HepG2 (cell line): ENCODE data around the gene TRIM15. TPM values are rescaled to one million over a fixed set of nuclear protein-coding genes. Genes with fewer than 3 reads are reported as not detected.

Experiments
- ATAC-seq: fragments of 200-7000 bp; cut with Tn5 transposase; 3 replicates; pipeline ENCODE4 v1.9.1; 2020; ENCODE audit warnings: mild to moderate bottlenecking, moderate library complexity
- BruUV-seq: library from RNA; stranded (reverse); fragments of 400-500 nt; replicated peaks from 2 replicates; lab custom pipeline; 2021; lab: Mats Ljungman, UMichigan
- CTCF ChIA-PET: fragments of 300-600 bp; formaldehyde crosslinking; extraction: SDS; loops from one replicate; lab custom pipeline; 2021; ENCODE audit warnings: low total read pairs, inconsistent platforms, low intra/inter-chr PET ratio; lab: Yijun Ruan, JAX
- POLR2A ChIA-PET: fragments of 350-600 bp; sonication (Branson Sonifier 250); formaldehyde crosslinking; loops from one replicate; lab custom pipeline; 2020; ENCODE audit warnings: antibody characterized with exemption, inconsistent platforms; lab: Yijun Ruan, JAX
- DNase-seq: peaks from one replicate; pipeline ENCODE4 v3.0.0-alpha.2; 2015; ENCODE audit warnings: low spot score
- FAIRE-seq: peaks from 3 replicates; lab custom pipeline; 2011; peaks lifted over from hg19 to GRCh38; lab: Jason Lieb, UNC
- H2AFZ ChIP-seq: one replicate; pipeline ENCODE4 v1.6.1; 2011; ENCODE audit warnings: low read length, inconsistent platforms
- H3K27ac ChIP-seq: fragments of 300-600 bp; 3 replicates; pipeline ENCODE4 v1.8.0; 2011; ENCODE audit warnings: mixed run types, mild to moderate bottlenecking, mixed read lengths, low read length, inconsistent platforms; ENCODE audit not compliant: insufficient read depth; ENCODE audit errors: extremely low read length
- H3K27me3 ChIP-seq, 2 experiments: fragments of 200-600 bp in 1 of 2; 2 replicates in 1 of 2; 3 replicates in 1 of 2; pipeline versions ENCODE4 v1.6.0 to v1.8.0; 2011; ENCODE audit warnings: low read length in 2 of 2, mild to moderate bottlenecking in 2 of 2, moderate library complexity in 2 of 2, inconsistent platforms in 1 of 2; ENCODE audit not compliant: insufficient read depth in 2 of 2, control insufficient read depth in 1 of 2
- H3K36me3 ChIP-seq, 2 experiments: fragments of 200-600 bp in 1 of 2; replicated peaks in 1 of 2; 2 replicates in 1 of 2; 3 replicates in 1 of 2; pipeline versions ENCODE4 v1.5.1 to v1.8.0; 2011; ENCODE audit warnings: low read length in 2 of 2, inconsistent platforms in 1 of 2; ENCODE audit not compliant: insufficient read depth in 2 of 2, control insufficient read depth in 1 of 2
- H3K4me1 ChIP-seq: 2 replicates; pipeline ENCODE4 v1.5.1; 2012; ENCODE audit warnings: low read length, inconsistent platforms; ENCODE audit not compliant: insufficient read depth
- H3K4me2 ChIP-seq: 2 replicates; pipeline ENCODE4 v1.6.0; 2011; ENCODE audit warnings: low read depth, low read length, inconsistent platforms
- H3K4me3 ChIP-seq, 3 experiments: fragments of 200-600 bp in 1 of 3; sonication (generic), shearing (Covaris generic) in 1 of 3; replicated peaks in 1 of 3; 2 replicates each; pipeline ENCODE4 v1.5.1; 2011 to 2016; ENCODE audit warnings: low read length in 3 of 3, inconsistent platforms in 2 of 3, low read depth in 2 of 3, mild to moderate bottlenecking in 2 of 3, control low read depth in 1 of 3, mixed read lengths in 1 of 3; ENCODE audit not compliant: insufficient read depth in 1 of 3
- H3K79me2 ChIP-seq: one replicate; pipeline ENCODE4 v1.6.1; 2011; ENCODE audit warnings: low read length, inconsistent platforms; ENCODE audit not compliant: insufficient read depth
- H3K9ac ChIP-seq: 2 replicates; pipeline ENCODE4 v1.6.0; 2011; ENCODE audit warnings: mild to moderate bottlenecking, low read depth, low read length, inconsistent platforms; ENCODE audit not compliant: insufficient read depth
- H3K9me3 ChIP-seq: 2 replicates; pipeline ENCODE4 v1.5.1; 2012; ENCODE audit warnings: mild to moderate bottlenecking, low read length
- H4K20me1 ChIP-seq: 2 replicates; pipeline ENCODE4 v1.6.0; 2011; ENCODE audit warnings: inconsistent platforms, mild to moderate bottlenecking, low read length, moderate library complexity; ENCODE audit not compliant: insufficient read depth
- MAFF ChIP-seq: IDR thresholded peaks from 2 replicates; pipeline ENCODE4 v1.6.1; 2011; ENCODE audit warnings: low read depth, low read length, improper control_type of control experiment
- MAFK ChIP-seq, 2 experiments: IDR thresholded peaks in 1 of 2; conservative IDR thresholded peaks in 1 of 2; 2 replicates each; pipeline ENCODE4 v1.6.1; 2011; ENCODE audit warnings: improper control_type of control experiment in 2 of 2, low read length in 2 of 2
- MZF1 ChIP-seq: sonication (generic); formaldehyde crosslinking; IDR thresholded peaks from 2 replicates; pipeline ENCODE4 v1.8.1; 2023; ENCODE audit warnings: mild to moderate bottlenecking, missing genetic modification reagents, borderline replicate concordance
- NPAS2 ChIP-seq: sonication (generic); formaldehyde crosslinking; IDR thresholded peaks from 2 replicates; pipeline ENCODE4 v1.8.0; 2022; ENCODE audit warnings: mild to moderate bottlenecking, missing genetic modification reagents, borderline replicate concordance
- SNAPC2 ChIP-seq: sonication (generic); formaldehyde crosslinking; IDR thresholded peaks from 2 replicates; pipeline ENCODE4 v1.8.1; 2022; ENCODE audit warnings: mild to moderate bottlenecking, missing genetic modification reagents
- ZNF367 ChIP-seq: sonication (generic); formaldehyde crosslinking; IDR thresholded peaks from 2 replicates; pipeline ENCODE4 v1.4.0; 2020; ENCODE audit warnings: missing genetic modification reagents, borderline replicate concordance
- ZNF770 ChIP-seq: sonication (generic); formaldehyde crosslinking; IDR thresholded peaks from 2 replicates; pipeline ENCODE4 v1.5.0; 2020; ENCODE audit warnings: mild to moderate bottlenecking, missing genetic modification reagents
- WGBS: methylation state at CpG from one replicate; pipeline ENCODE4 v1.1.6; 2017; ENCODE audit warnings: low lambda C conversion rate; 5-methylcytosine and 5-hydroxymethylcytosine counted together
- in situ Hi-C: cut with HindIII; loops from 2 replicates; pipeline ENCODE4 v1.10.0; 2017; ENCODE audit warnings: low pct_unique_long_range_greater_than_20kb; ENCODE audit not compliant: extremely low pct_ligation_motif_present
- intact Hi-C: fragments of 100-400 bp; cut with micrococcal nuclease; formaldehyde crosslinking; loops from one replicate; pipeline ENCODE4 v1.10.0; 2022; ENCODE audit not compliant: unreplicated experiment
- polyA plus RNA-seq, 8 experiments: library from polyadenylated mRNA; depleted of rRNA in 3 of 8; stranded (reverse) in 7 of 8; unstranded in 1 of 8; fragments of >200 nt; fragmentation: Illumina TruSeq in 4 of 8; extraction: Trizol in 4 of 8; gene quantifications; 2 replicates each; pipeline versions ENCODE4 v1.2.1 to v1.2.3, GENCODE V29; 2011 to 2016; ENCODE audit warnings: low read depth in 4 of 8, missing spikeins in 1 of 8, mixed read lengths in 1 of 8; ENCODE audit not compliant: insufficient read depth in 1 of 8
- total RNA-seq, 5 experiments: library from RNA; depleted of rRNA; stranded (reverse); fragments of >200 nt; fragmentation: Illumina TruSeq; extraction: Trizol; gene quantifications; 2 replicates each; pipeline ENCODE4 v1.2.3, GENCODE V29; 2016; ENCODE audit warnings: low read depth in 1 of 5

TRIM15 gene
- total and polyA plus RNA-seq, 2 of the 13 experiments (the other 11 are each of a cell fraction or from before 2014, with no cell fraction given) = 35.1 to 38.2 TPM

- Histone ChIP-seq H3K9ac (no peak overlapping the region), H3K4me1 (peaks cover 72% of the 10 kb centered on the region), H3K36me3 (no peaks in the 10 kb centered on the region), H3K4me3 (no peak overlapping the region), H3K27ac (no peak overlapping the region), H3K27me3 (no peaks in the 10 kb centered on the region), H3K9me3 (no peaks in the 10 kb centered on the region), H3K4me2 (peak overlapping the region; percentile 68), H3K79me2 (no peaks in the 10 kb centered on the region), H4K20me1 (no peaks in the 10 kb centered on the region), H2AFZ (no peak overlapping the region)
- ATAC-seq = no peak
- DNase-seq = no peak
- TF ChIP-seq ZNF770 (no peak), MAFK (conservative IDR thresholded peaks at IDR 0.05 in 1 of 2, IDR thresholded peaks at IDR 0.05 in 1 of 2; ENCODE audit: low read length in 2 of 2) (0 out of 4 replicates have a peak, but pooled peaks have one; percentile 16 to 34), ZNF367 (no peak), MZF1 (CRISPR knock-in tag) (no peak), SNAPC2 (no peak), NPAS2 (CRISPR knock-in tag) (no peak), MAFF (0 out of 2 replicates have a peak, but pooled peaks have one; percentile 17)
- BruUV-seq = no TSS peak
- ChIA-PET POLR2A (interaction anchor here (1.4 to 4.2 kb wide), 3 partner anchors 19 to 28 kb away, joined by 5 to 43 read pairs (median 17); no protein-coding TSS in a partner anchor), CTCF (interaction anchor here (1.0 to 6.5 kb wide), 5 partner anchors 26 to 54 kb away, joined by 3 to 140 read pairs (median 7); partner anchors contain the start of genes RNF39 and TRIM15)
- FAIRE-seq = no peak
- in situ Hi-C loops (no loop called here), intact Hi-C loops (loop anchor here (2.0 kb wide), 1 partner anchor 41 kb away; no protein-coding TSS in a partner anchor)
- 68% methylated on average over 4 of the region's 4 CpGs for WGBS
These were observed 33.1 kb upstream of the TRIM15 start for GRCh38 chr6:30130179-30130679.
